H4 (cell line): ENCODE measurements around the gene CLK4. TPM values are rescaled to one million over a fixed set of nuclear protein-coding genes. Genes with fewer than 3 reads are reported as not detected.

Experiments
- DNase-seq: peaks from one replicate; pipeline ENCODE4 v3.0.0-alpha.2; 2015; ENCODE audit warnings: low spot score
- total RNA-seq: library from RNA; depleted of rRNA; stranded (reverse); fragments of >200 nt; shearing (Covaris generic); gene quantifications from 2 replicates; pipeline ENCODE4 v1.2.3, GENCODE V29; 2014

Gene CLK4
- total RNA-seq, 1 experiment from 2014 or later, result 7.7 TPM

DNA sequence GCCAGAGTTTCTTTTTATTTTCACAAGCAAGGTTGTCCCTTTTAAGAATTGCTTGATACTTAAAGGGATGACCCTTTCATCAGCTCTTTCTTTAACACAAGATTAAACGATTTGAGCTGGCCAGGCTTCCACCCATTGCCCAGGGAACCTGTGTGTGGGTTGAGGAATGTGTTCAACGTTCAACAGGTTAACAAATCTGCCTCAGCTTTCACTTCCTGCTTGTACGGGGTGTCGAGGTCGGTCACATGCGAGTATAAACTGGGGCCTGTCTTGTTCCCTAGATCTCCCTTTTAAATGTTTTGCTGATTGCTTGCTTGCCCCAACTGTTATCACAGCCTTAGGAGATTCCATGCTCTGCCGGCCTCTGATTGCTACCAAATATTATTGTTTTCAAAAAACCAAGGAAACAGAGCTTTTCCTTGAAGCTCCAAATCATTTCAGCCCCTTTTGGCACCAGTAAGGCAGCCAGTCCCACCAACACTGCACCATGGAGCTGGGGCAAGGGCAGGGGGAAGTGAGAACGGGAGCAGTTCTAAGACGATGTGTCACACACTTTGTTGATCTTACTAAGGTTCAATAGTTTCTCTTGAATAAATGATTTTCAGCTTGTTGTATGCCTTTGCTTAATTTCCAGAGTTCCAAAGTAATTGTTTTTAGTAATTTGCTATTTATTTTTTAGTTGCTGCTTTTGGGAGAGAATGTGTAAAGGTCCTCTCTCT is 10.7 kb upstream of the CLK4 start:
- DNase-seq, result no peak

GRCh38 chr5:178632285-178632684 is 5.4 kb upstream of the CLK4 start:
- DNase-seq, result no peak

DNA sequence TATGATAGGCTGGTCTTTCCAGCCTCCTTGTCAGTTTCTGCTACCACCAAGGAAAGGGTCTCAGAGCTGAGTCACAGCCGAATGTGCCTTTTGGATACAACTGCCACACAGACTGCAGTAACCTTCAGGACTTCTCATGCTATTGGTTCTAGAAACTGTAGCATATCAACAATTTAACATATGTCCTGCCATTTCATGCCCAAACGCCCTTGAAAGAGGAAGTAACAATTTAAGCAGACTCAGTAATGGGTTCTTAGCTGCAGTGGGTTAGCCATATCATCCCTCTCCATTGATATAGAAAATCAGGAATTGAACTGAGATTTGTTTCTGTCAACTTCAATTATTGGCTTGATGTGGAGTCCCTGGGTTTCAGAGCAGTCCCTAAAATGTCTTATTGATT is 4.1 kb upstream of the CLK4 start:
- no peak for DNase-seq

DNA sequence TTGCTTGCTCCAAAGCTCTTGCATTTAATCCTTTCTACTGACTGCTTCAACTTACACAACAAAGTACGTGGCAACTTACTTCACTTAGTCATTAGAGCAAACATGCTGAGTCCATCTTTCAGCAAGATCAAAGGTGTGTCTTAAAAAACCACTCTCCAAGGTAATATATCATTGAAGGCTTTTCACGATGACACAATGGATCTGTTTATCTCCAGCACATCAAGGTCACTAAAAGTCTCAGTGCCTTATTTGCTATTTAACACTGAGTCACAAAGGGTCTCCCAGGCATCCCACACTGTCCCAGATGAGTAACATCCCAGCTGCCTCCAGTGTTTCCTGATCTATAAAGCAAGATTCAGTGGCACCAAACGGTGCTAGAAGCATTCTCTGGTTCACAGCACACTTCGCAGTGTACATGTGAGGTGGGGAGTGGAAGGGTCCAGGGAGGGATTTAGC is 3.7 kb upstream of the CLK4 start:
- DNase-seq, result no peak

DNA sequence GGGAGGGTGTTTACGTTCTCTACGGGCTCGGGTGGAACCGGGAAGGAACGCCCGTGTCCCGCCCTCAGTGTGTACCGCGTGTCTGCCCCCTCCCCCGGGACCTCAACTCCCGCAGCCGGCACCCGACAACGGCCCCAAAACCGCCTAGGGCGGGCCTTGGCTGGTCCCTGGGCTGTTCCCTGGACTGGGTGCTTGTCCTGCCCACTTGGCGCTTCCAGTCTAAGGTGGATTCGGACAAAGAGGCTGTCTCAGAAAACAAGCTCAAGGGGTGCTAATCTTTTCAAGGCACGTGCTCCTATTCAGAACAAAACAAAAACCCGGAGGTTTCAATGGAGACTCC is 379 bp upstream of the CLK4 start:
- no peak for DNase-seq

- DNase-seq, result no peak
Measured at GRCh38 chr5:178625679-178626483, 969 bp downstream of the CLK4 start.

- no peak for DNase-seq
Measured at GRCh38 chr5:178624631-178625546, 2.0 kb downstream of the CLK4 start.

- DNase-seq, result no peak
Measured at GRCh38 chr5:178622679-178623247, 4.1 kb downstream of the CLK4 start.

- DNase-seq, result no peak
Measured at GRCh38 chr5:178619390-178619789, 7.5 kb downstream of the CLK4 start.

DNA sequence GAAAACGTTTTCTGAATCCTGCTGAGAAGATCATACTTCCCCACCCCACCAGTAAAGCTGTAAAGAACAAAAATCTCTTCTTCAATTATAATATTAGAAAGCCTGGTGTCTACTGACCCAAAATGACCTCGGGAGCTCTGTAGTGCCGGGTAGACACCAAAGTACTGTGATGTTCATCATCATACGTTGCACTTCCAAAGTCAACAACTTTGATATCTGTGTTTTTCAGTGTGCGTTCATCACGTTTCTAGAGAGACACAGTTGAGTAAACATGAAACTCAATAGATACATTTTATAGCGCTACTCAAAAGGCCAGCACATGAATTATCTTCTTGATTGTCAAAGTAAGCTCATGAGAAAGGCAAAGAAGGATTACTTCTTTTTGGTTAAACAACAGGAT is 14.6 kb downstream of the CLK4 start:
- DNase-seq, result no peak

DNA sequence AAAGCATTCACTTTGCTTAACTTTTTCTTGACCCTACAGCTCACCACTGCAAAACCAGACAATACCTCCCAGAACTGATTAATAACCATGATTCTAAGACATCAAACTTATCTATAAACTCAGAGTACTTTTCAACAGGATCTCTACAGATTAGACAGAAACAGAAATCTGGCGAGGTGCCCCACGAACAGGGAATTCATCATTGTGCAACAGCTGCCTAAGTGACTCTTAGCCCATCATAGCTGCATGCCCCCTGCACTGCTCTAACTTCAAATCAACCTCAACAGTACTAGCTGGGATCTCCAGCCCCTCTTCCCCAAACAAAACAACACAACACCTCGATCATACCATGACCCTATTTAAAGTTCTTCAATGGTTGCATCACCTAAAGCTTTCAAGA is 20.6 kb downstream of the CLK4 start:
- no peak for DNase-seq

DNA sequence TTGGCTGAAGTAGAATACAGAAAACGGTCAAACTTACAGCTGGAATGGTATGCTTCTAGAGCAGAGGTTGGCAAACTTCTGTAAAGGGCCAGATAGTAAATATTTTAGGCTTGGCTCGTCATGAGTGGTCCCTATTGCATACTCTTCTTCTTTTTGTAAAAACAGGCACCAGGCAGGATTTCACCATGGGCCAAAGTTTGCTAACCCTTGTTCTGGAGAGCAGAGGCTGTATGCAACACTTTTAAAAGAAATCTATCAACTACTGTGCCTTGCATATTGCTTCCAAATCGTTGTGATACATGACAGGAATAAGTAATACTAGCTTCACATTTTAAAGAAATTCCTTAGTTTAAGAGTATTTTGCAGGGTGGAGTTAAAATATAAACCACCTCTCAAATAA is 21.1 kb downstream of the CLK4 start:
- DNase-seq, result no peak

DNA sequence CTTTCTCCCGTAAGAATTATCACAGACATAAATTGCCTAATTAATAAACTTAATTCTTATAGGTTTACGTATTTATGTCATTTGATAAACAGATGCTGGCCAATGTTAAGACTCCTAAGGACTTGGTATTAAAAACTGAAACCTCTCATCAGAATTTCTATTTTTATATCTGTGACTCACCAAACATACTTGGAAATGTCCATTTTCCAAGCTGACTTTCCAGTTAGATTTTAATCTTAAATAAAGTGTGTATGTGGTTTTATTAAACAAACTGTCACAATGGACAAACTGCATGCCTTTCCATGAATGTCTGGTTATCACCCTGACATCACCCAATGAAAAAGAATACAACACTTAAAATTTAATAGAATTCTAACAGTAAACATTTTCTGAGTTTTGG is 24.1 kb downstream of the CLK4 start:
- no peak for DNase-seq

DNA sequence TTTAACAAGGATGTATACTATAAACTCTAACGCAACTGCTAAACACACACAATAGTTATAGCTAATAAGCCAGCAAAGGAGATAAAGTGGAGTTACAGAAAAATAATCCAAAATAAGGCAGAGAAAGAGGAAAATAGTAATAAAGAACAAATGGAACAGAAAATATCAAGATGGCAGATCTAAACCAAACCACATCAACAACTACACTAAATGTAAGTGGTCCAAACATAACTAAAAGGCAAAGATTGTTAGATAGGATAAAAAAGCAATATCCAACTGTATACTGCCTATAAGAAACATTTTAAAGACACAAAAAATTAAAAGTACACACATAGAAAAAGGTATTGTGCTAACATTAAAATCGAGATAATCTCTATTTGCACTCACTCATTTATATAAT is 31.1 kb downstream of the CLK4 start:
- no peak for DNase-seq

- no peak for DNase-seq
Measured at GRCh38 chr5:178595150-178595549, 31.7 kb downstream of the CLK4 start.

DNA sequence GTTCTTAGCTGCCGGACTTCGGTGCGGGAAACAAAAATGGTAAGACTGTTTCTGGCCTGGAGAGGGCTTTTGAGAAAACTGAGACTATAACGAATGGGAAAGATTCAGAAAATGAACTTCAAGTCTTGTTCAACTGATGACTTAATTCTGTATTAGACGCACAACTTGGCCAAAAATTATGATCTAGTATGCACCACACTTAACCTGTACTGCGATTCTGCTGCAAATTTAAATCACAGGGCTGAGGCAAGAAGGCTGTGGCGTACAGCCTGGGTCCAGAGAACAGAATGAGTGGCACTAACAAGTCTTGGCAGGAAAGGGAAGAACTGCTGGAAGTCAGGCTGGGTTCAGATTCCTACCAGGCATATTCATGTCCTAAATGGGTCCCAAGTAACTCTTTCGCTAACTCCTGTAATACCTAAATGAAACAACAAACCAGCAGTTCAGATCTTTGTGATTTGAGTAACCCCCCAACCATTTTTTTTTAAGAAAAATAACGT is 35.9 kb downstream of the CLK4 start:
- DNase-seq, result no peak

DNA sequence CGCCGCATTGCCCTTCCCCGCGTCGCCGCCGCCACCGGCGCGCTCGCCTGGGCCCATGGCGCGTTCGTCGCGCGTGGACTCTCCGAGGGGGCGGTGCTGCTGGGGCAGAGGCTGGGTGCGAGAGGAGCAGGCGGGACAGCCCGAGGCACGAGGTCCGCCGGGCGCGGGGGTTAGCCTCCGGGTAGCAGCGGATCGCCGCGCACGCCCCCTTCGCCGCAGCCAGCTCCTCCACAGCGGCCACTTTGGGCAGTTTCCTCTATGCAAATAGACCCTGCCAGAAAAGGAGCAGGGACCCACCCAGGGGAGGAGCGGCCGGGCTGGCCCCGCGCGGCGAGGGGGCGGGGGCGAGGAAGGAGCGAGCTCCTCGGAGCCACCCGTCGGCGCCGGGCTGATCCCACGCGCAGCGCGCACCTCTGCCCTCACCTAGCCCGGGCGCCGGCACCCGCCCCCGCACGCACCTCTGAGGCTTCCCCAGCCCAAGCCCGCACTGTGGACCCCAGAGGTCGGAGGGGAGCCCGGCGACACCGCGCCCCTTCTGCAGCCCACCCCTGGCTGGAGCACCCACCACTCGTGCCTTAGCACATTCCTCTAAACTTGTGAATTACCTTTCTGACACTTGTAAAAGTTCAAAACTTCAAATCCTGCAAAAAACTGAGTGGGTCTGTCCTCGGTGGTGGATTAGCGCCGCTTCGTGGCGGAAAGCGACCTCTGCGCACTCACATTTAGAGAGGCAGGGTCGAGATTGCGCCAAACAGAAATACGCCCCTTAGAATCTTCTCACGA is 36.5 kb downstream of the CLK4 start, which contains the start of gene COL23A1:
Gene COL23A1, minus strand, starts transcription at position 253 of the 783 bp plus-strand sequence.
- DNase-seq, result peak; percentile 38

GRCh38 chr5:178589180-178590140 is 37.4 kb downstream of the CLK4 start:
- no peak for DNase-seq

- DNase-seq, result no peak
Measured at GRCh38 chr5:178588769-178589168, 38.1 kb downstream of the CLK4 start.
